GM15510 (cell line): Measurements from ENCODE around the gene KNG1.
A peak's percentile ranks its signal among the peaks of the same experiment; 100 is the strongest.

Experiments
- POLR2A ChIP-seq: IDR thresholded peaks from 3 replicates; pipeline ENCODE4 v1.6.1; 2011; ENCODE audit warnings: borderline replicate concordance; ENCODE audit not compliant: insufficient read length; ENCODE audit errors: extremely low read depth

KNG1 gene

DNA sequence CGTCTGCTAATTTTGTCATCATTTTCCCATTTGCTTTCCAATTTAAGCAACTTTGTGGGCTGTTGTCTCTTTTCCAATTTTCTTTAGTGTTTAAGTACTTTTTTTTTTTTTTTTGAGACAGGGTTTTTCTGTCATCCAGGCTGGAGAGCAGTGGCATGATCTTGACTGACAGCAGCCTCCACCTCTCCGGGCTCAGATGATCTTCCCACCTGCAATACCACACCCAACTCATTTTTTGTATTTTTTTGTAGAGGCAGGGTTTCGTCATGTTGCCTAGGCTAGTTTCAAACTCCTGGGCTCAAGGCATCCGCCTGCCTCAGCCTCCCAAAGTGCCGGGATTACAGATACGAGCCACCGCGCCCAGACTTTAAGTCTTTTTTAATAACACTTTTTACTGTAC lies 40.1 kb downstream of the KNG1 start:
- TF ChIP-seq POLR2A = no peak

DNA sequence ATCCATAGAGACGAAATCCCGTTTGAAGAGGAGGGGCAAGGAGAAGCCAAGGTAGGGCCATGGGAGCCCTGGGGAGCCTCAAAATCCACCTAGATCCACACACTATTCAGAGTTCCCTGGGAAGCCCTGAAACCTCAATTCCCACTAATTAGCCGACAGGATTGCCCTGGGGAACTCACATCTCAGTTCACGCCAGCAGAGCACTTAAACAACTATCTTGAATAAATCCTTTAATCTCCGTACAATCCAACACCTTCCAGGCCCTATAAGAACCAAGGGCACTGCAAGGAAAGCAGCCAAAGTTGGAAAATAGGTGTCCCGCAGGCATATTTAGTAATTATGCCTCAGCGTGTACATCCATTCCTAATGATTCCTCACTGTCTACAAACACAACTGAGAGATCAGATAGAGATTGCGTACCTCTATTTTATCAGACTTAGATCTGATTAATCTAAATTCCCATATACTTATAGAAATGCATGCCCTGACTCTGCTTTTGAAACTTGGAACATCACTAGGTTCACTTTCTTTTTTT lies 40.6 kb downstream of the KNG1 start:
- no peak for TF ChIP-seq POLR2A

DNA sequence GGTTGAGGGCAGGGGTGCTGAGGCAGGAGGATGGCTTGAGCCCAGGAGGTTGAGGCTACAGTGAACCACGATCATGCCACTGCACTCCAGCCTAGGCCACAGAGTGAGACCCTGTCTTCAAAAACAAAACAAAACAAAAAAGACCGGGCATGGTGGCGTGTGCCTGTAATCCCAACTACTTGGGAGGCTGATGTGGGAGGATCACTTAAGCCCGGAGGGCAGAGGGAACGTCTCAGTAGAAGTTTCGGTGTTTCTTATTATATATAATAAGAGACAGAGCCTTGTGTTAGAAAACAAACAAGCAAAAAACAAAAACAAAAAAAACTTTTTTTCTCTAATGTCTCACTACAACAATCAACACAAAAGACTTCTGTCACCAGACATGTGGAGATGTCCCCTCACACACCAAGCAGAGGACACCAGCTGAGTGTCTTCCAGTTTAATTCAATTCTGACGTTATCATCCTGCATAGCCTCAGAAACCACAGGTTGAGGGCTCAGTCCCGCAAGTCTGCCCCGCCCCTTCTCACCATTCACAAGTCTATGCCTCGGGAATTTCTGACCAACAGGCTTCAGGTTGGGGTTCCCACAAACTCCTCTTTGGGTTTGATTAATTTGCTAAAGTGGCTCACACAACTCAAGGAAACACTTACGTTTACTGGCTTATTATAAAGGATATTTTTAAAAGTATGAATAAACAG lies 42.2 kb downstream of the KNG1 start:
- TF ChIP-seq POLR2A = no peak

DNA sequence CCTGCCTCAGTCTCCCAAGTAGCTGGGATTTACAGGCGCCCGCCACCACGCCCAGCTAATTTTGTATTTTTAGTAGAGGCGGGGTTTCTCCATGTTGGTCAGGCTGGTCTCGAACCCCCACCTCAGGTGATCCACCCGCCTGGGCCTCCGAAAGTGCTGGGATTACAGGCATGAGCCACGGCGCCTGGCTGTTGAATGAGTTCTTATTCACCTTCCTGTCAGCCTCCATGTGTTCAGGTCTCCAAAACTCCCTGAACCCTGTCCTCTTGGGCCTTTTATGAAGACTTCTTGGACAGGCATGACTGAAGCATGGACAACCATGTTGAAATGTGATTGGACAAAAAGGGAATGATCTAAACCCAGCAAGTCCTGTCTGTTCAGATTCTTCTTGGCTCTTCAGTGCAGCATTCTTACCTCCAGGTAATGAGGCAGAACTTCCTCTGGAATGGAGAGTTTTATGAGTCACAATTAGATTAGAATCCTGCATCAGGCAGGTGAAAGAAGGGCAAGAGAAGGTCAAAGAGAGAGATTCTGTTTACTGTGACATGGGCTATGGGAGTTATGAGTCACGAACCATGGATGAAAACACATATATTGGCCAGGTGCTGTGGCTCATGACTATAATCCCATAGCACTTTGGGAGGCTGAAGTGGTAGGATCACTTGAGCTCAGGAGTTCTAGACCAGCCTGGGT lies 43.1 kb downstream of the KNG1 start:
- no peak for TF ChIP-seq POLR2A

DNA sequence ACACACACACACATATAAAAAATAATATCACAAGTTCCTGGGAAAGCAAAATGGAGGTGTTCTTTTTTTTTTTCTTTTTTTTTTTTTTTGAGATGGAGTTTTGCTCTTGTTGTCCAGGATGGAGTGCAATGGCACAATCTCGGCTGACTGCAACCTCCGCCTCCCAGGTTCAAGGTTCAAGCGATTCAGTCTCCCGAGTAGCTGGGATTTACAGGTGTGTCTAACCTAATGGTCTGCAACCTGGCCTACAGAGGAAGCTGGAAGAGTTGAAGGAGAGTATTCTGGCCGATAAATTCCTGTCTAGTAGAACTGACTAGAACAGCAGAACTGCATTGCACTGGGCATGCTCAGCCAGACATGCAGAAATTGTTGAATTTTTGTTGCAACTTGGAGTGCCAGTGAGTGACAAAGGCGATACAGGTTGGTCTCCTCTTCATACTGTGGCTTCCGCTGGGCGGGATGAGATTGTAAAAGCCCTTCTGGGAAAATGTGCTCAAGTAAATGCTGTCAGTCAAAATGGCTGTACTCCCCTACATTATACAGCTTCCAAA lies 43.8 kb downstream of the KNG1 start:
- TF ChIP-seq POLR2A = no peak

DNA sequence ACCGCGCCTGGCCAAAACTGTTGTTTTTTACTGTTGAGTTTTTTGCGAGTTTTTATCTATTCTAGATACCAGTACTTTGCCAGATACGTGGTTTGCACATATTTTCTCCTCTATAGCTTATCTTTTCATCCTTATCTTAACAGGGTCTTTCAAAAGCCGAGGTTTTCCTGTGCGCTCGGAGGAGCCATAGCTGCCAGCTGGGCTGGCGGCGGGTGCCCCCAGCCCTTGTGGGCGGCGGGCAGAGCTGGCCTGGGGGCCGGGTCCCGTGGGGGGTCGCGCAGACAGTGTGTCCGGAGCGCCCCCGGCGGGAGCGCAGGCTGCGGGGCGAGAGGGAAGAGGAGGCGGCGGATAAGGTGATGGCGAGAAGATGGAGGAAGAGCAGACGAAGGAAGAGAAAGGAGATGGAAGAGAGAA lies 55.1 kb downstream of the KNG1 start:
- TF ChIP-seq POLR2A = no peak

- peak; percentile 72 for TF ChIP-seq POLR2A
Measured at GRCh38 chr3:186772701-186773417, 55.7 kb downstream of the KNG1 start.

- TF ChIP-seq POLR2A = no peak
Measured at GRCh38 chr3:186775999-186776398, 58.8 kb downstream of the KNG1 start.

- TF ChIP-seq POLR2A = no peak
Measured at GRCh38 chr3:186779204-186779603, 62.0 kb downstream of the KNG1 start.

DNA sequence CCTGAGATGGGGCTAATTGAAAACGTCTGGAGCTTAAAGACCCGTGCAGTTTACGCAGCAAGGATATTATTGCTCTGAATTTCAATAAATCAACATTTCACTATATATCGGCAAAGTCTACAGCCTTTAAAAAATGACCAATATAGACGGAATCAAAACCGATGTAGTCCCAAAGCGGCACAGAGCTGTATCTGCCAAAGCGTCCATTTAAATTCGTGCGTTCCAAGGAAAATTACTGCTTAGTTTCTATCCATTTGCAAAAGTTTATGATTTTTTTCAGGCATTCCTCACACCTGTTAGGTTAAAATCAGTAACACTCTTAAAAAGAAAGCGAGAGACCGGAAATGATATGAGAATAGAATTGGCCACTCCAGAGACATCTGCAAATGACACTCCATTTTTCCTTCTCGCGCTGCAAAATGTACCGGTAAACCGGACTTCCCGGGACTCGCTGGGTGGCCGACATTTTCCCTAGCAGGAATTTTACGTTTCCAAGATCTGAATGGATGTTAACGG lies 65.4 kb downstream of the KNG1 start:
- no peak for TF ChIP-seq POLR2A

DNA sequence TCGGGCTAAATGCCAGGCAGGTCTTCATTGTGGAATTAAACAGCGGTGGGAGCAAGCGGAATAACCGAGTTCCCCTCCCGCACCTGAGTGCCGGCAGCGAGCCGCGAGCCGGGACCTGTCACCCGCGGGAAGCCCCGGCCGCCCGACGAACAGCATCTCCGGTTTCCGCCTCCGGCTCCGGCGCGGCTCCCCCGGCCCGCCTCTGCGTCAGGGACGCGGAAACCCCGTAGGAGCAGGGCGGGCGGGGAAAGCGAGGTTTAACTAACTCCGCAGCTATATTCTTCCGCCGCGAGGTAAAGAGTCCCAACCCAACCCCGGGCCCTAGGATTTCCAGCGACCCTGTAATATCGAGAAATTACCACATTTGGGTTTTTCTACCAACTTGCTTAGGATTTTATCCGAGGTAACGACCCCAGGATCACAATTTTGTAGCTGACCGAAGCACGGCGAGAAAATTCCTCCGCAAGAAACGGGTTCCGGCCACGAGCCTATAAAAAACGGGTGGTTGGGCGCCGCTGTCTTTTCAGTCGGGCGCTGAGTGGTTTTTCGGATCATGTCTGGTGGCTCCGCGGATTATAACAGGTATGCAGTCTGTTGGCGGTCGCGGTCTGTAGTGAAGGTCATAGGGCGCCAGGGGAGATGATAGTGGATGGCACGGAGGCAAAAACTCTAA lies 66.0 kb downstream of the KNG1 start, which contains the start of gene EIF4A2:
Gene EIF4A2, plus strand, starts transcription at position 520 of the 673 bp plus-strand sequence. Its CDS starts 34 bp downstream, at position 554.
- TF ChIP-seq POLR2A = peak; percentile 99

- TF ChIP-seq POLR2A = peak; percentile 41
Measured at GRCh38 chr3:186783731-186784515, 66.8 kb downstream of the KNG1 start.

DNA sequence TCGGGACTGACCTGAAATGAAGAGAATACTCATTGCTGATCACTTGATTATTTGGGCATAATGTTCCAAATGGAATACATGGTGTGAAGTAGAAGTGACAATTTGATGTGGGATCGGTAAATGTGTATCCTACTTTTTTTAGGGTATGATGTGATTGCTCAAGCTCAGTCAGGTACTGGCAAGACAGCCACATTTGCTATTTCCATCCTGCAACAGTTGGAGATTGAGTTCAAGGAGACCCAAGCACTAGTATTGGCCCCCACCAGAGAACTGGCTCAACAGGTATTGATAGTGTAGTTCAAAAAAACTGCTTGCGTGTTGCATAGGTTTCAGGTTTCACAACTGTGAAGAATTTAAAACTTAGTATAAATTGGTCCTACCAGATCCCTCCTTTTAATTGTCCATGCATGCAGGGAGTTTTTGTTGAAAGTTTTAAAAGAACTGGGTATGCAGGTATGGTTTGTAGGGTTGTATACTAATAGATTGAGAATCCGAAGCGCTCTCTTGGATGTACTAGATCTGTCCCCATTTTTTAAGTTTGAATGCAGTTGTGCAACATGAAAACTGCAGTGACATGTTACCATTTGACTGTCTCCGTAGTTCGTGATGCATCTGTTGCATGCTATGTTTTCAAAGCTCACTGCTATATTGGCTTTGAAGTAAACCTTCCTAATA lies 67.8 kb downstream of the KNG1 start:
- TF ChIP-seq POLR2A = peak; percentile 19
